ENCODE measurements around the gene MS4A5. TPM values are rescaled to one million over a fixed set of nuclear protein-coding genes. Genes with fewer than 3 reads are reported as not detected.

The MS4A5 gene
- polyA plus RNA-seq, 1 donor: 0.24 TPM

GRCh38 chr11:60482361-60482760 is 53.0 kb downstream of the MS4A5 start:
- no peak for DNase-seq (ENCODE audit: low read depth)

- no peak for DNase-seq (ENCODE audit: low read depth)
Observed at GRCh38 chr11:60485987-60486386, 56.6 kb downstream of the MS4A5 start.

GRCh38 chr11:60492488-60493009 is 63.2 kb downstream of the MS4A5 start, which contains the start of gene MS4A12:
Gene MS4A12 (plus strand): TSS chr11:60492778. CDS start chr11:60497319, 4,541 bp downstream.
- no peak for DNase-seq (ENCODE audit: low read depth)

DNA sequence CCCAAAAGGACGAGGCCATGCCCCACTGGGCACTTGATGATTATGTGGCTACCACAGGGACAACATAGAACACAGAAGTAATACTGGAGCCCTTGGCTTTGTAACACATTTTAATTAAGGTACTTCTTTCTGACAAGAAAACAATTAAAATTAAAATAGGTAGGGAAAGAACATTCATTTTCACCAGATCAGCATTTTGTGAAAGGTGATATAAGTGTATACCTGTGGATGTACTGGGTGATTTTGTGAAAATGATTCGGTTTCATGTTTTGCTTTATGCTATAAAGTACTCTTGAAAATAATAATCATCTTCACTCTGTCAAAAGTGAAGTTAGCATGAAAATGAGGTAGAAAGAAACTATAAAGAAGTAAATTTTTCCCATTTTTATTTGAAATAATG is 64.1 kb downstream of the MS4A5 start:
- no peak for DNase-seq (ENCODE audit: low read depth)

Other genes with a start within 250 kb of the MS4A5 start
- 17.6 TPM for gene MS4A6A, start 246.5 kb upstream of the MS4A5 start, polyA plus RNA-seq (ENCODE audit: insufficient read length)
- 1.4 TPM for gene MS4A4E, start 186.4 kb upstream of the MS4A5 start, polyA plus RNA-seq (ENCODE audit: insufficient read length)
- gene MS4A4A, start 148.9 kb upstream of the MS4A5 start, polyA plus RNA-seq (ENCODE audit: insufficient read length): 9.4 TPM
- not detected for gene MS4A6E, start 102.3 kb upstream of the MS4A5 start, polyA plus RNA-seq (ENCODE audit: insufficient read length)
- 6.8 TPM for gene MS4A7, start 51.0 kb upstream of the MS4A5 start, polyA plus RNA-seq (ENCODE audit: insufficient read length)
- 0.48 TPM for gene MS4A14, start 33.1 kb upstream of the MS4A5 start, polyA plus RNA-seq (ENCODE audit: insufficient read length)
- 0.68 TPM for gene MS4A1, start 26.3 kb downstream of the MS4A5 start, polyA plus RNA-seq (ENCODE audit: insufficient read length)
- not detected for gene MS4A12, start 63.2 kb downstream of the MS4A5 start, polyA plus RNA-seq (ENCODE audit: insufficient read length)
- not detected for gene MS4A13, start 85.8 kb downstream of the MS4A5 start, polyA plus RNA-seq (ENCODE audit: insufficient read length)

All from forelimb muscle (tissue), 1 donor.